Upper lobe of left lung (tissue), 6 donors: ENCODE results near the gene FBN3. TPM values are rescaled to one million over a fixed set of nuclear protein-coding genes. Genes with fewer than 3 reads are reported as not detected.
A peak's percentile ranks its signal among the peaks of the same experiment; 100 is the strongest.

Experiments
- ATAC-seq, 2 donors: fragments of 200-7000 bp; cut with Tn5 transposase; one replicate each; pipeline ENCODE4 v1.9.1; 2022; ENCODE audit warnings: mild to moderate bottlenecking in 2 of 2, moderate library complexity in 2 of 2; ENCODE audit not compliant: low FRiP score in 2 of 2
- DNase-seq, 2 donors: peaks; one replicate each; pipeline ENCODE4 v3.0.0-alpha.2; 2019 to 2020
- H3K27ac ChIP-seq, 4 donors: fragments of 200-600 bp; sonication (generic); one replicate each; pipeline ENCODE4 v1.5.1; 2016 to 2019
- H3K27me3 ChIP-seq, 4 donors: fragments of 200-600 bp; sonication (generic); one replicate each; pipeline ENCODE4 v1.5.1; 2017 to 2019
- H3K36me3 ChIP-seq, 4 donors: fragments of 200-600 bp; sonication (generic); one replicate each; pipeline ENCODE4 v1.5.1; 2016 to 2019
- H3K4me1 ChIP-seq, 4 donors: fragments of 200-600 bp; sonication (generic); one replicate each; pipeline ENCODE4 v1.5.1; 2018 to 2019
- H3K4me3 ChIP-seq, 4 donors: fragments of 200-600 bp; sonication (generic); one replicate each; pipeline ENCODE4 v1.5.1; 2017 to 2019; ENCODE audit warnings: mild to moderate bottlenecking in 2 of 4, moderate library complexity in 1 of 4
- H3K9me3 ChIP-seq, 4 donors: fragments of 200-600 bp; sonication (generic); one replicate each; pipeline ENCODE4 v1.5.1; 2018 to 2019
- EP300 ChIP-seq, 4 donors: sonication (generic); formaldehyde crosslinking; IDR thresholded peaks; one replicate each; pipeline ENCODE4 v1.5.1; 2017; ENCODE audit warnings: antibody characterized with exemption in 4 of 4, control low read depth in 2 of 4
- POLR2A ChIP-seq, 4 donors: fragments of 450-650 bp; IDR thresholded peaks; one replicate each; pipeline ENCODE4 v1.5.1; 2016 to 2017; ENCODE audit warnings: antibody characterized with exemption in 4 of 4, mild to moderate bottlenecking in 2 of 4
- POLR2AphosphoS5 ChIP-seq, 2 donors: sonication (generic); formaldehyde crosslinking; IDR thresholded peaks; one replicate each; pipeline ENCODE4 v1.5.1; 2017; ENCODE audit warnings: antibody characterized with exemption in 2 of 2
- WGBS, 2 donors: methylation state at CpG; one replicate each; pipeline ENCODE4 v1.1.5; 2017 to 2018; 5-methylcytosine and 5-hydroxymethylcytosine counted together
- total RNA-seq, 6 donors: library from RNA; depleted of rRNA in 4 of 6; stranded (reverse); fragments of >200 nt in 4 of 6; gene quantifications; one replicate each; pipeline versions ENCODE4 v1.1.0 to v1.2.1, GENCODE V29; 2016 to 2021
- TF ChIP-seq, protein P1 (sequence below), 6 experiments: fragments of 450-650 bp in 4 of 6; fragments of 200-600 bp in 2 of 6; sonication (generic) in 2 of 6; IDR thresholded peaks; one replicate each; pipeline ENCODE4 v1.5.1; 2016 to 2019; ENCODE audit warnings: antibody characterized with exemption in 6 of 6
- donor health status: DM: no; HTN: no; CAD: no; lungs with moderate emphysema.
- donor health status: DM: no; HTN: yes; CAD: no; lungs with severe emphysema.

Gene FBN3
- total RNA-seq, 6 donors from 2014 or later, result 0.10 to 106 (median 8.0) TPM

DNA sequence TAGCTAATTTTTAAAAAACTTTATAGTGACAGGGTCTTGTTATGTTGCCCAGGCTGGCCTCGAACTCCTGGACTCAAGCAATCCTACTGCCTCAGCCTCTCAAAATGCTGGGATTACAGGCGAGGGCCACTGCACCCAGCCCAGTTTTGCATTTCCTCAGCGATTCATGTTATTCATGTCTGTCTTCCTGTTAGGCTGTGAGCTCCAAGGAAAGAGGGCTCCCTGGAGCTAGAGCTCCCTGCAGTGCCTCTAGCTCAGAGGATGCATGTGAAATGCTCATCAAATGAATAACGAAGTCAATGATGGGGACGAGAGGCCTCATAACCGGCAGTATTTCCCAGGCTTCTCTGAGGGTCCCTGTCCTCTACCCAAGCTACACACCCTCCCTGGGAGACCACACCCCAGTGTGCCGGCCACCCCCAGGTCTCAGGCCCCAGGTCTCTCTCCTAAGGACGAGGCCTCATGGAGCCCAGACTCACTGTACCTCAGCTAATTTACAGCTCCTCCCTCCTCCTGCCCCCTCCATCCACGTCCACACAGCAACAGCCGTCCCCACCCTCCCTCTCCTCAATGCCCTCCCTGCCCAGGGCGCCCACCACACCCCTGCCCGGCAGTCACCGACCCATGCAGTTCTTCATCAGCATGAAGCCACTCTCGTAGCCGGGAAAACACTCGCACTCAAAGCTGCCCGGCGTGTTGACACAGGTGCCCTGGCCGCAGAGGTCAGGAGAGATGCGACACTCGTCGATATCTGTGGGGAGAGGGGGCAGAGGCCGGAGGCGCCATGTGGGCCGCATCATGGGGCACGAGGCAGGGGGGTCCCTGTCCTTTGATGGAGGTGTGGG is 28.5 kb downstream of the FBN3 start:
- Histone ChIP-seq H3K27me3 (no peaks in the 10 kb centered on the region), H3K36me3 (no peaks in the 10 kb centered on the region), H3K27ac (no peak overlapping the region), H3K4me3 (no peak overlapping the region), H3K4me1 (no peaks in the 10 kb centered on the region), H3K9me3 (no peaks in the 10 kb centered on the region)
- TF ChIP-seq, protein P1, sequence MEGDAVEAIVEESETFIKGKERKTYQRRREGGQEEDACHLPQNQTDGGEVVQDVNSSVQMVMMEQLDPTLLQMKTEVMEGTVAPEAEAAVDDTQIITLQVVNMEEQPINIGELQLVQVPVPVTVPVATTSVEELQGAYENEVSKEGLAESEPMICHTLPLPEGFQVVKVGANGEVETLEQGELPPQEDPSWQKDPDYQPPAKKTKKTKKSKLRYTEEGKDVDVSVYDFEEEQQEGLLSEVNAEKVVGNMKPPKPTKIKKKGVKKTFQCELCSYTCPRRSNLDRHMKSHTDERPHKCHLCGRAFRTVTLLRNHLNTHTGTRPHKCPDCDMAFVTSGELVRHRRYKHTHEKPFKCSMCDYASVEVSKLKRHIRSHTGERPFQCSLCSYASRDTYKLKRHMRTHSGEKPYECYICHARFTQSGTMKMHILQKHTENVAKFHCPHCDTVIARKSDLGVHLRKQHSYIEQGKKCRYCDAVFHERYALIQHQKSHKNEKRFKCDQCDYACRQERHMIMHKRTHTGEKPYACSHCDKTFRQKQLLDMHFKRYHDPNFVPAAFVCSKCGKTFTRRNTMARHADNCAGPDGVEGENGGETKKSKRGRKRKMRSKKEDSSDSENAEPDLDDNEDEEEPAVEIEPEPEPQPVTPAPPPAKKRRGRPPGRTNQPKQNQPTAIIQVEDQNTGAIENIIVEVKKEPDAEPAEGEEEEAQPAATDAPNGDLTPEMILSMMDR (IDR thresholded peaks at IDR 0.05), result no peak
- TF ChIP-seq POLR2A (IDR thresholded peaks at IDR 0.05) (no peak), EP300 (IDR thresholded peaks at IDR 0.05) (no peak), POLR2AphosphoS5 (IDR thresholded peaks at IDR 0.05) (no peak)
- ATAC-seq, result no peak
- no peak for DNase-seq
- WGBS, 2 donors, result 72 to 81% methylated on average over 26 of the region's 26 CpGs

DNA sequence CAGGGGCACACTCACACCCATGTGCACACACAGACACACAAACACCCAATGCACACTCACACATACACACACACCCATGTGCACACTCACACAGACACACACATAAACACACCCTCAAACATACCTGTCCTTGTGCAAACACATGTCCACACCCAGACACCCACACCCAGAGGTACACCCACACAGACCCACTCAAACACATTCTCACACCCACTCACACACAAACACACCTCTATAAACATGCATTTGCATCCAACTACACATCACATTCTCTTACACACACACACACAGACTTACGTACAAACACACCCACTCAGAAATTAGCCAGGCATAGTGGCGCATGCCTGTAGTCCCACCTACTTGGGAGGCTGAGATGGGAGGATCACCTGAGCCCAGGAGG is 31.4 kb downstream of the FBN3 start:
- Histone ChIP-seq H3K4me3 (no peak overlapping the region), H3K36me3 (no peaks in the 10 kb centered on the region), H3K27me3 (no peaks in the 10 kb centered on the region), H3K27ac (no peak overlapping the region), H3K4me1 (no peaks in the 10 kb centered on the region), H3K9me3 (no peaks in the 10 kb centered on the region)
- TF ChIP-seq EP300 (IDR thresholded peaks at IDR 0.05) (no peak), POLR2A (IDR thresholded peaks at IDR 0.05) (no peak), POLR2AphosphoS5 (IDR thresholded peaks at IDR 0.05) (no peak)
- TF ChIP-seq, protein P1 (IDR thresholded peaks at IDR 0.05), result no peak
- DNase-seq (no peak), ATAC-seq (no peak)
- 88 to 95% methylated on average over 2 of the region's 2 CpGs for WGBS, 2 donors

DNA sequence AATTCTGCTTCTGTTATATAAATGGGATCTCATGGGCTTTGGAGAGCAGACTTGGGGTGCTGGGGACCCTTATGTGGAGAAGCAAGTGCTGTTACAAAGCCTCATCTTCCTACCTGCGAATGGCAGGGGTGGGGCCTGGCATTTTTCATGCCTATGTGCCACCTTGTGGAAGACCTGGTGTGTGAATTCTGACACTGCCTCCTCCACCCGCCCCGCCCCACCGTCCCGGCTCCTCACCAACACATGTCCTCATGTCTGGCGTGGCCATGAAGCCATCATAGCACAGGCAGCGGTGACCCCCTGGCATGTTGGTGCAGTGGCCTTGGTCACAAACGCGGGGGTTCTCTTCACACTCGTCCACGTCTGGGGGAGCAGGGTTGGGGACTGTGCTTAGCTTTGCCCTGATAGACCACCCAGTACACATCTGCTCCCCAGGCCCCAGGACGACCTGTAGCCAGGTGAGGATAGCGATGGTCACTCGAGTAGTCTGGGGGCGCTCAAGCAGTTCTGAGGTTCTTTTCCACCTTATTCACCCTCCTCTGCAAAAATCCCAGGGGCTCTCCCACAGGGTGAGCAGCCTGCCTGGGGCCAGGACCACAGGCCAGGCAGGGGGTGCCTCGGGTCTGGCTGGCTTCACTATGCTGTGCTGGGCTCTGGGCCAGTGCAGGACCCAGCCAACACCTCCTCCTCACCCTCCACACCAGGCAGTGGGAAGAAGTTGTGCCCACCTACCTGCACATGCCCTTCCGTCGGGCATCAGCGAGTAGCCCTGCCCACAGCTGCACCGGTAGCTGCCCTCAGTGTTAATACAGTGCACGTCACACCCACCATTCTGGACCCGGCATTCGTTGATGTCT is 32.7 kb downstream of the FBN3 start:
- Histone ChIP-seq H3K27me3 (no peaks in the 10 kb centered on the region), H3K9me3 (no peaks in the 10 kb centered on the region), H3K36me3 (no peaks in the 10 kb centered on the region), H3K27ac (no peak overlapping the region), H3K4me1 (peaks cover 0 to 3% (median 0%) of the 10 kb centered on the region in 4 donors), H3K4me3 (no peak overlapping the region)
- ATAC-seq, result peak in 1 of 2 donors; percentile 35
- 88% methylated on average over 14 to 22 of the region's 23 CpGs for WGBS, 2 donors
- DNase-seq, result no peak
- TF ChIP-seq, protein P1 (IDR thresholded peaks at IDR 0.05), result no peak
- TF ChIP-seq EP300 (IDR thresholded peaks at IDR 0.05), result no peak

DNA sequence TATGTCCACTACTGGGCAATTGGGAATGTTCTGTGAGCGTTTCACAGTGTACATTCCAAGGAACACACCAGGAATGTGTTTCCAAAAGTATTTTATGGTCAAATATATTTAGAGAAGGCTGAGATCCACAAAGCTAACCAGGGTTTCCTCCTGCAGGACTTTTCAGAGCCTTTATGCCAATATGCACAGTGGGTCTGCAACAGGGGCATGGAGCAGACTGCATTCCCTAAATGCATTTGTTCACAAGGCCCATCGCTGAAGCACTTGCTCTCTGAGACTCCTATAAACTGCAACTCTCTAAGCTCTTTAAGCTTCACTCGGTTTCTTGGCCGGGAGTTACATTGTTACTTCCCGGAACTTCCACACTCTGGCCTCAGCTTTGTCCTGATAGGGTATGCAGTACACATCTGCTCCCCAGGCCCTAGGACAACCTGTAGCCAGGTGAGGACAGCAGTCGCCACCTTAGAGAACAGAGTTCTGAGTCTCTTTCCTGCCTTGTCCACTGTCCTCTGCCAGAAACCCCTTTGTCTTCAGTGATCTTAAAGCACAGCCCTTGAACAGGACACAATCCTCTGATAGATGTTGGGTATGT is 33.5 kb downstream of the FBN3 start:
- Histone ChIP-seq H3K36me3 (no peaks in the 10 kb centered on the region), H3K27me3 (no peaks in the 10 kb centered on the region), H3K9me3 (no peaks in the 10 kb centered on the region), H3K27ac (no peak overlapping the region), H3K4me3 (no peak overlapping the region), H3K4me1 (peaks cover 0 to 3% (median 0%) of the 10 kb centered on the region in 4 donors)
- WGBS, 2 donors, result 82 to 84% methylated on average over 6 of the region's 6 CpGs
- no peak for DNase-seq
- ATAC-seq, result no peak
- TF ChIP-seq, protein P1 (IDR thresholded peaks at IDR 0.05), result no peak
- TF ChIP-seq POLR2AphosphoS5 (IDR thresholded peaks at IDR 0.05), result no peak
- no peak for TF ChIP-seq POLR2A (IDR thresholded peaks at IDR 0.05)
- TF ChIP-seq EP300 (IDR thresholded peaks at IDR 0.05), result no peak
